ENCODE data around the gene EIPR1. TPM values are rescaled to one million over a fixed set of nuclear protein-coding genes. Genes with fewer than 3 reads are reported as not detected.

Gene EIPR1
- total and polyA plus RNA-seq, 2 of the 13 experiments (the other 11 are each of a cell fraction or from before 2014, with no cell fraction given) = 70.0 to 96.3 TPM

GRCh38 chr2:3246928-3247714 lies 130.5 kb downstream of the EIPR1 start:
- H3K4me1 ChIP-seq (ENCODE audit: insufficient read depth, low read length) = peaks cover 14% of the 10 kb centered on the region
- BruUV-seq (replicated peaks) = no TSS peak
- H3K27ac ChIP-seq (ENCODE audit: extremely low read length, insufficient read depth, low read length) = no peak overlapping the region
- no peaks in the 10 kb centered on the region for H4K20me1 ChIP-seq (ENCODE audit: insufficient read depth, low read length)
- peak; percentile 15 for DNase-seq (ENCODE audit: low spot score)
- WGBS (ENCODE audit: low lambda C conversion rate) = 91% methylated on average over 13 of the region's 13 CpGs
- ATAC-seq = peak; percentile 73
- intact Hi-C loops (cut with micrococcal nuclease; ENCODE audit: unreplicated experiment) (no loop called here), in situ Hi-C loops (cut with HindIII; ENCODE audit: extremely low pct_ligation_motif_present, low pct_unique_long_range_greater_than_20kb) (no loop called here)
- ChIA-PET CTCF (ENCODE audit: low intra/inter-chr PET ratio, low total read pairs) (no interaction called here), POLR2A (no interaction called here)
- no peak overlapping the region for H3K4me2 ChIP-seq (ENCODE audit: low read depth, low read length)
- peaks cover 9% of the 10 kb centered on the region; the same call in 1 of the 2 replicates for H3K9me3 ChIP-seq (ENCODE audit: low read length)
- H3K9ac ChIP-seq (ENCODE audit: insufficient read depth, low read depth, low read length) = no peak overlapping the region
- no peak overlapping the region for H3K4me3 ChIP-seq (replicated peaks in 1 of 3; ENCODE audit: insufficient read depth in 1 of 3, low read depth in 2 of 3, low read length in 3 of 3)
- FAIRE-seq = no peak
- H2AFZ ChIP-seq (ENCODE audit: low read length) = no peak overlapping the region
- H3K79me2 ChIP-seq (ENCODE audit: insufficient read depth, low read length) = no peaks in the 10 kb centered on the region
- no peaks in the 10 kb centered on the region for H3K27me3 ChIP-seq (ENCODE audit: control insufficient read depth in 1 of 2, insufficient read depth in 2 of 2, low read length in 2 of 2)
- peaks cover 6 to 11% of the 10 kb centered on the region in 2 experiments; a peak in 3 of 5 replicates for H3K36me3 ChIP-seq (replicated peaks in 1 of 2; ENCODE audit: control insufficient read depth in 1 of 2, insufficient read depth in 2 of 2, low read length in 2 of 2)
- TF ChIP-seq, protein P1, sequence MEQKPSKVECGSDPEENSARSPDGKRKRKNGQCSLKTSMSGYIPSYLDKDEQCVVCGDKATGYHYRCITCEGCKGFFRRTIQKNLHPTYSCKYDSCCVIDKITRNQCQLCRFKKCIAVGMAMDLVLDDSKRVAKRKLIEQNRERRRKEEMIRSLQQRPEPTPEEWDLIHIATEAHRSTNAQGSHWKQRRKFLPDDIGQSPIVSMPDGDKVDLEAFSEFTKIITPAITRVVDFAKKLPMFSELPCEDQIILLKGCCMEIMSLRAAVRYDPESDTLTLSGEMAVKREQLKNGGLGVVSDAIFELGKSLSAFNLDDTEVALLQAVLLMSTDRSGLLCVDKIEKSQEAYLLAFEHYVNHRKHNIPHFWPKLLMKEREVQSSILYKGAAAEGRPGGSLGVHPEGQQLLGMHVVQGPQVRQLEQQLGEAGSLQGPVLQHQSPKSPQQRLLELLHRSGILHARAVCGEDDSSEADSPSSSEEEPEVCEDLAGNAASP (CRISPR knock-in tag; IDR thresholded peaks at IDR 0.05; ENCODE audit: borderline replicate concordance) = peak; percentile 32; the same call in 1 of the 2 replicates
- TF ChIP-seq PHB2 (IDR thresholded peaks at IDR 0.05; ENCODE audit: partially characterized antibody) (no peak), TCF7 (IDR thresholded peaks at IDR 0.05; ENCODE audit: low read depth) (peak; percentile 60), FOXA3 (CRISPR knock-in tag; IDR thresholded peaks at IDR 0.05) (peak; percentile 59; the same call in 1 of the 2 replicates), GATA4 (IDR thresholded peaks at IDR 0.05; ENCODE audit: borderline replicate concordance, low read depth) (peak; percentile 51; the same call in 1 of the 2 replicates), FOSL1 (CRISPR knock-in tag; IDR thresholded peaks at IDR 0.05; ENCODE audit: borderline replicate concordance) (no peak), ZNF615 (CRISPR knock-in tag; IDR thresholded peaks at IDR 0.05; ENCODE audit: borderline replicate concordance) (0 out of 2 replicates have a peak, but pooled peaks have one; percentile 36), CEBPZ (IDR thresholded peaks at IDR 0.05; ENCODE audit: low read length) (no peak), FOXP1 (IDR thresholded peaks at IDR 0.05) (no peak), FOXP1 (CRISPR knock-in tag; IDR thresholded peaks at IDR 0.05) (0 out of 2 replicates have a peak, but pooled peaks have one; percentile 34), EP300 (IDR thresholded peaks at IDR 0.05; ENCODE audit: low read depth in 2 of 2, low read length in 2 of 2) (no peak), EP300 (CRISPR knock-in tag; IDR thresholded peaks at IDR 0.05; ENCODE audit: borderline replicate concordance) (peak; percentile 53; the same call in 1 of the 2 replicates), SAP130 (CRISPR knock-in tag; IDR thresholded peaks at IDR 0.05; ENCODE audit: low read depth) (0 out of 2 replicates have a peak, but pooled peaks have one; percentile 14), SOX13 (IDR thresholded peaks at IDR 0.05) (no peak), SOX13 (CRISPR knock-in tag; conservative IDR thresholded peaks at IDR 0.05 in 1 of 2, IDR thresholded peaks at IDR 0.05 in 1 of 2) (peak in 1 of 2 experiments; percentile 73; a peak in 2 of 4 replicates)
- TF ChIP-seq, protein P2, sequence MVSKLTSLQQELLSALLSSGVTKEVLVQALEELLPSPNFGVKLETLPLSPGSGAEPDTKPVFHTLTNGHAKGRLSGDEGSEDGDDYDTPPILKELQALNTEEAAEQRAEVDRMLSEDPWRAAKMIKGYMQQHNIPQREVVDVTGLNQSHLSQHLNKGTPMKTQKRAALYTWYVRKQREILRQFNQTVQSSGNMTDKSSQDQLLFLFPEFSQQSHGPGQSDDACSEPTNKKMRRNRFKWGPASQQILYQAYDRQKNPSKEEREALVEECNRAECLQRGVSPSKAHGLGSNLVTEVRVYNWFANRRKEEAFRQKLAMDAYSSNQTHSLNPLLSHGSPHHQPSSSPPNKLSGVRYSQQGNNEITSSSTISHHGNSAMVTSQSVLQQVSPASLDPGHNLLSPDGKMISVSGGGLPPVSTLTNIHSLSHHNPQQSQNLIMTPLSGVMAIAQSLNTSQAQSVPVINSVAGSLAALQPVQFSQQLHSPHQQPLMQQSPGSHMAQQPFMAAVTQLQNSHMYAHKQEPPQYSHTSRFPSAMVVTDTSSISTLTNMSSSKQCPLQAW (CRISPR knock-in tag; IDR thresholded peaks at IDR 0.05) = peak; percentile 41; the same call in 1 of the 2 replicates

Data from HepG2 (cell line).